OCI-LY1 (cell line): ENCODE results near the gene TRAPPC5.

Source experiments
- H2AFZ ChIP-seq: fragments of 200-600 bp; sonication (generic), shearing (Covaris generic); 2 replicates; pipeline ENCODE4 v1.6.0; 2014; ENCODE audit warnings: antibody characterized with exemption, mild to moderate bottlenecking, low read length
- H3F3A ChIP-seq: fragments of 200-600 bp; sonication (generic), shearing (Covaris generic); 2 replicates; pipeline ENCODE4 v1.6.0; 2014; ENCODE audit warnings: mild to moderate bottlenecking, antibody characterized with exemption, low read length, moderate library complexity; ENCODE audit not compliant: insufficient read depth
- H3K27ac ChIP-seq: fragments of 200-600 bp; sonication (generic); 2 replicates; pipeline ENCODE4 v1.5.1; 2014; ENCODE audit warnings: low read length, mixed run types, mild to moderate bottlenecking, low read depth; ENCODE audit not compliant: poor library complexity, severe bottlenecking
- H3K27me3 ChIP-seq: fragments of 200-600 bp; sonication (generic); 2 replicates; pipeline ENCODE4 v1.6.0; 2014; ENCODE audit warnings: antibody characterized with exemption, mild to moderate bottlenecking, low read length, moderate library complexity; ENCODE audit not compliant: insufficient read depth
- H3K36me3 ChIP-seq: fragments of 200-600 bp; sonication (generic); 2 replicates; pipeline ENCODE4 v1.6.1; 2014; ENCODE audit warnings: mild to moderate bottlenecking, antibody characterized with exemption, low read length, moderate library complexity, mixed read lengths; ENCODE audit not compliant: insufficient read depth
- H3K4me1 ChIP-seq: fragments of 200-600 bp; sonication (generic); 2 replicates; pipeline ENCODE4 v1.5.1; 2014; ENCODE audit warnings: mild to moderate bottlenecking, low read length, moderate library complexity; ENCODE audit not compliant: insufficient read depth, severe bottlenecking
- H3K4me2 ChIP-seq: fragments of 200-600 bp; sonication (generic), shearing (Covaris generic); 2 replicates; pipeline ENCODE4 v1.6.1; 2014; ENCODE audit warnings: low read length
- H3K4me3 ChIP-seq: fragments of 200-600 bp; sonication (generic); 2 replicates; pipeline ENCODE4 v1.5.1; 2014; ENCODE audit warnings: low read length, low read depth, mild to moderate bottlenecking, mixed read lengths; ENCODE audit not compliant: poor library complexity, severe bottlenecking
- H3K79me2 ChIP-seq: fragments of 200-600 bp; shearing (Covaris generic); 2 replicates; pipeline ENCODE4 v1.6.1; 2016; ENCODE audit warnings: mixed run types, low read length, mixed read lengths; ENCODE audit not compliant: insufficient read depth
- H3K9ac ChIP-seq: fragments of 200-600 bp; sonication (generic), shearing (Covaris generic); 2 replicates; pipeline ENCODE4 v1.6.1; 2014; ENCODE audit warnings: mild to moderate bottlenecking, low read length, mixed read lengths
- H3K9me2 ChIP-seq: fragments of 200-600 bp; sonication (generic), shearing (Covaris generic); 2 replicates; pipeline ENCODE4 v1.6.1; 2014; ENCODE audit warnings: low read depth, mild to moderate bottlenecking, low read length, mixed read lengths
- H3K9me3 ChIP-seq: fragments of 200-600 bp; shearing (Covaris generic); 2 replicates; pipeline ENCODE4 v1.6.1; 2014; ENCODE audit warnings: low read length, mixed read lengths
- H4K20me1 ChIP-seq: fragments of 200-600 bp; sonication (generic), shearing (Covaris generic); 2 replicates; pipeline ENCODE4 v1.6.0; 2016; ENCODE audit warnings: mild to moderate bottlenecking, low read length; ENCODE audit not compliant: insufficient read depth
- CTCF ChIP-seq: fragments of 200-600 bp; sonication (generic), shearing (Covaris generic); IDR thresholded peaks from 2 replicates; pipeline ENCODE4 v1.5.1; 2017; ENCODE audit warnings: mild to moderate bottlenecking, antibody characterized with exemption, low read length, moderate library complexity, mixed read lengths
- EZH2 ChIP-seq: fragments of 200-600 bp; sonication (generic), shearing (Covaris generic); IDR thresholded peaks from 2 replicates; pipeline ENCODE4 v1.8.0; 2017; ENCODE audit warnings: borderline replicate concordance, mixed run types, mild to moderate bottlenecking, antibody characterized with exemption, low read length, moderate library complexity, mixed read lengths

TRAPPC5 gene

GRCh38 chr19:7644550-7644877 lies 36.1 kb upstream of the TRAPPC5 start:
- Histone ChIP-seq H4K20me1 (no peaks in the 10 kb centered on the region), H3K36me3 (peaks cover 26% of the 10 kb centered on the region), H3K79me2 (no peaks in the 10 kb centered on the region), H3K9ac (no peak overlapping the region), H3K27ac (no peak overlapping the region), H3K4me3 (no peak overlapping the region), H3K9me3 (no peaks in the 10 kb centered on the region), H3K4me2 (no peak overlapping the region), H3K4me1 (no peaks in the 10 kb centered on the region), H3K27me3 (0 out of 2 replicates have a peak, but pooled peaks cover 3% of the 10 kb centered on the region), H3K9me2 (no peaks in the 10 kb centered on the region), H3F3A (no peaks in the 10 kb centered on the region), H2AFZ (no peak overlapping the region)
- TF ChIP-seq CTCF (no peak), EZH2 (no peak)

GRCh38 chr19:7645163-7645562 lies 35.5 kb upstream of the TRAPPC5 start:
- TF ChIP-seq EZH2 (no peak), CTCF (no peak)
- Histone ChIP-seq H3K4me3 (no peak overlapping the region), H3F3A (no peaks in the 10 kb centered on the region), H3K9me3 (no peaks in the 10 kb centered on the region), H3K9me2 (no peaks in the 10 kb centered on the region), H3K4me1 (no peaks in the 10 kb centered on the region), H3K36me3 (peaks cover 26% of the 10 kb centered on the region), H3K4me2 (no peak overlapping the region), H3K27me3 (0 out of 2 replicates have a peak, but pooled peaks cover 3% of the 10 kb centered on the region), H3K79me2 (no peaks in the 10 kb centered on the region), H4K20me1 (no peaks in the 10 kb centered on the region), H3K27ac (no peak overlapping the region), H3K9ac (no peak overlapping the region), H2AFZ (no peak overlapping the region)

- H3F3A ChIP-seq: no peaks in the 10 kb centered on the region
- no peak overlapping the region for H2AFZ ChIP-seq
- no peaks in the 10 kb centered on the region for H3K9me3 ChIP-seq
- no peak overlapping the region for H3K27ac ChIP-seq
- H3K79me2 ChIP-seq: no peaks in the 10 kb centered on the region
- no peak overlapping the region for H3K4me2 ChIP-seq
- no peaks in the 10 kb centered on the region for H3K4me1 ChIP-seq
- H4K20me1 ChIP-seq: no peaks in the 10 kb centered on the region
- H3K27me3 ChIP-seq: 0 out of 2 replicates have a peak, but pooled peaks cover 3% of the 10 kb centered on the region
- no peak overlapping the region for H3K4me3 ChIP-seq
- H3K9me2 ChIP-seq: no peaks in the 10 kb centered on the region
- TF ChIP-seq EZH2: no peak
- TF ChIP-seq CTCF: no peak
- peaks cover 26% of the 10 kb centered on the region for H3K36me3 ChIP-seq
- H3K9ac ChIP-seq: no peak overlapping the region
These were observed 34.8 kb upstream of the TRAPPC5 start for GRCh38 chr19:7645656-7646425.
